NCI-H748 treated with DMSO at 0.1 percent for 48 hours (cell line): Measurements from ENCODE around the gene BCO1.

Experiments used
- DNase-seq: peaks from one replicate; lab custom pipeline; 2025; lab: John Stamatoyannopoulos, UW

BCO1 gene

GRCh38 chr16:81275795-81276194 is 37.3 kb downstream of the BCO1 start:
- DNase-seq = no peak

- no peak for DNase-seq
Measured at GRCh38 chr16:81276323-81276722, 37.8 kb downstream of the BCO1 start.

- DNase-seq = no peak
Measured at GRCh38 chr16:81277541-81278080, 39.1 kb downstream of the BCO1 start.

- no peak for DNase-seq
Measured at GRCh38 chr16:81278526-81278925, 40.0 kb downstream of the BCO1 start.

- no peak for DNase-seq
Measured at GRCh38 chr16:81279392-81279791, 40.9 kb downstream of the BCO1 start.

GRCh38 chr16:81280393-81280792 is 41.9 kb downstream of the BCO1 start:
- no peak for DNase-seq

- no peak for DNase-seq
Measured at GRCh38 chr16:81283044-81283443, 44.6 kb downstream of the BCO1 start.

GRCh38 chr16:81284995-81285600 is 46.6 kb downstream of the BCO1 start:
- DNase-seq = no peak

- DNase-seq = no peak
Measured at GRCh38 chr16:81286190-81286589, 47.7 kb downstream of the BCO1 start.

GRCh38 chr16:81291117-81291516 is 52.6 kb downstream of the BCO1 start:
- DNase-seq = no peak

- DNase-seq = no peak
Measured at GRCh38 chr16:81292936-81293335, 54.4 kb downstream of the BCO1 start.

- DNase-seq = no peak
Measured at GRCh38 chr16:81293909-81294802, 55.7 kb downstream of the BCO1 start.

- no peak for DNase-seq
Measured at GRCh38 chr16:81296631-81297030, 58.1 kb downstream of the BCO1 start.

- DNase-seq = no peak
Measured at GRCh38 chr16:81307770-81308169, 69.3 kb downstream of the BCO1 start.

- no peak for DNase-seq
Measured at GRCh38 chr16:81310045-81310644, 71.7 kb downstream of the BCO1 start.

- DNase-seq = no peak
Measured at GRCh38 chr16:81311762-81312161, 73.3 kb downstream of the BCO1 start.

- peak; percentile 0 for DNase-seq
Measured at GRCh38 chr16:81313701-81314602, 75.5 kb downstream of the BCO1 start.

GRCh38 chr16:81314603-81315270 is 76.2 kb downstream of the BCO1 start, which contains the start of gene GAN:
GAN (plus strand) TSS chr16:81314962; CDS start chr16:81315114, 152 bp downstream.
- DNase-seq = peak; percentile 88

GRCh38 chr16:81315271-81316175 is 77.0 kb downstream of the BCO1 start:
- no peak for DNase-seq

- DNase-seq = no peak
Measured at GRCh38 chr16:81316176-81316496, 77.6 kb downstream of the BCO1 start.
